HepG2 (cell line): ENCODE measurements around the gene CCDC77. TPM values are rescaled to one million over a fixed set of nuclear protein-coding genes. Genes with fewer than 3 reads are reported as not detected.

ENCODE experiments used
- EEA1 ChIP-seq: sonication (generic); formaldehyde crosslinking; IDR thresholded peaks from 2 replicates; pipeline ENCODE4 v1.5.1; 2020; ENCODE audit warnings: mild to moderate bottlenecking, missing genetic modification reagents, borderline replicate concordance
- IRF9 ChIP-seq: sonication (generic); formaldehyde crosslinking; IDR thresholded peaks from 2 replicates; pipeline ENCODE4 v1.8.0; 2022; ENCODE audit warnings: missing genetic modification reagents, mild to moderate bottlenecking, borderline replicate concordance
- MYPOP ChIP-seq: sonication (generic); formaldehyde crosslinking; IDR thresholded peaks from 2 replicates; pipeline ENCODE4 v1.8.1; 2023; ENCODE audit warnings: mild to moderate bottlenecking, moderate library complexity, missing genetic modification reagents
- REXO4 ChIP-seq: sonication (generic); formaldehyde crosslinking; IDR thresholded peaks from 2 replicates; pipeline ENCODE4 v1.8.0; 2022; ENCODE audit warnings: missing genetic modification reagents, mild to moderate bottlenecking, borderline replicate concordance
- RFXAP ChIP-seq: sonication (generic); formaldehyde crosslinking; IDR thresholded peaks from 2 replicates; pipeline ENCODE4 v1.4.0; 2020; ENCODE audit warnings: missing genetic modification reagents, borderline replicate concordance
- SOX13 ChIP-seq, 3 experiments: fragments of 450-650 bp in 1 of 3; sonication (generic) in 1 of 3; formaldehyde crosslinking in 1 of 3; IDR thresholded peaks in 2 of 3; conservative IDR thresholded peaks in 1 of 3; 2 replicates each; pipeline versions ENCODE4 v1.5.0 to v1.6.1; 2016 to 2020; ENCODE audit warnings: antibody characterized with exemption in 1 of 3, mild to moderate bottlenecking in 1 of 3, missing compliant biosample characterization in 1 of 3, missing genetic modification reagents in 1 of 3, moderate library complexity in 1 of 3
- ZIK1 ChIP-seq: sonication (generic); formaldehyde crosslinking; IDR thresholded peaks from 2 replicates; pipeline ENCODE4 v1.5.0; 2020; ENCODE audit warnings: mild to moderate bottlenecking, low read depth, missing genetic modification reagents, borderline replicate concordance
- ZMAT3 ChIP-seq: sonication (generic); formaldehyde crosslinking; conservative IDR thresholded peaks from 2 replicates; pipeline ENCODE4 v1.7.0; 2021; ENCODE audit warnings: missing genetic modification reagents
- ZNF234 ChIP-seq: sonication (generic); formaldehyde crosslinking; conservative IDR thresholded peaks from 2 replicates; pipeline ENCODE4 v1.5.1; 2020; ENCODE audit warnings: mild to moderate bottlenecking, missing genetic modification reagents
- ZNF362 ChIP-seq: sonication (generic); formaldehyde crosslinking; IDR thresholded peaks from 2 replicates; pipeline ENCODE4 v1.4.0; 2020; ENCODE audit warnings: missing genetic modification reagents, mild to moderate bottlenecking, borderline replicate concordance
- ZNF367 ChIP-seq: sonication (generic); formaldehyde crosslinking; IDR thresholded peaks from 2 replicates; pipeline ENCODE4 v1.4.0; 2020; ENCODE audit warnings: missing genetic modification reagents, borderline replicate concordance
- ZNF484 ChIP-seq: sonication (generic); formaldehyde crosslinking; IDR thresholded peaks from 2 replicates; pipeline ENCODE4 v1.5.1; 2020; ENCODE audit warnings: mild to moderate bottlenecking, low read depth, missing genetic modification reagents, borderline replicate concordance
- ZNF777 ChIP-seq: sonication (generic); formaldehyde crosslinking; IDR thresholded peaks from 2 replicates; pipeline ENCODE4 v1.4.0; 2020; ENCODE audit warnings: missing genetic modification reagents
- polyA plus RNA-seq, 8 experiments: library from polyadenylated mRNA; depleted of rRNA in 3 of 8; stranded (reverse) in 7 of 8; unstranded in 1 of 8; fragments of >200 nt; fragmentation: Illumina TruSeq in 4 of 8; extraction: Trizol in 4 of 8; gene quantifications; 2 replicates each; pipeline versions ENCODE4 v1.2.1 to v1.2.3, GENCODE V29; 2011 to 2016; ENCODE audit warnings: low read depth in 4 of 8, missing spikeins in 1 of 8, mixed read lengths in 1 of 8; ENCODE audit not compliant: insufficient read depth in 1 of 8
- total RNA-seq, 5 experiments: library from RNA; depleted of rRNA; stranded (reverse); fragments of >200 nt; fragmentation: Illumina TruSeq; extraction: Trizol; gene quantifications; 2 replicates each; pipeline ENCODE4 v1.2.3, GENCODE V29; 2016; ENCODE audit warnings: low read depth in 1 of 5
- TF ChIP-seq, protein P1 (sequence below): sonication (generic); formaldehyde crosslinking; IDR thresholded peaks from 2 replicates; pipeline ENCODE4 v1.4.0; 2020; ENCODE audit warnings: missing genetic modification reagents
- TF ChIP-seq, protein P2 (sequence below): sonication (generic); formaldehyde crosslinking; IDR thresholded peaks from 2 replicates; pipeline ENCODE4 v1.5.0; 2020; ENCODE audit warnings: mild to moderate bottlenecking, missing genetic modification reagents
- TF ChIP-seq, protein P3 (sequence below): sonication (generic); formaldehyde crosslinking; IDR thresholded peaks from 2 replicates; pipeline ENCODE4 v1.5.0; 2020; ENCODE audit warnings: mild to moderate bottlenecking, missing genetic modification reagents

The CCDC77 gene
- total and polyA plus RNA-seq, 2 of the 13 experiments (the other 11 are each of a cell fraction or from before 2014, with no cell fraction given): 6.4 to 16.4 TPM

- TF ChIP-seq, protein P1, sequence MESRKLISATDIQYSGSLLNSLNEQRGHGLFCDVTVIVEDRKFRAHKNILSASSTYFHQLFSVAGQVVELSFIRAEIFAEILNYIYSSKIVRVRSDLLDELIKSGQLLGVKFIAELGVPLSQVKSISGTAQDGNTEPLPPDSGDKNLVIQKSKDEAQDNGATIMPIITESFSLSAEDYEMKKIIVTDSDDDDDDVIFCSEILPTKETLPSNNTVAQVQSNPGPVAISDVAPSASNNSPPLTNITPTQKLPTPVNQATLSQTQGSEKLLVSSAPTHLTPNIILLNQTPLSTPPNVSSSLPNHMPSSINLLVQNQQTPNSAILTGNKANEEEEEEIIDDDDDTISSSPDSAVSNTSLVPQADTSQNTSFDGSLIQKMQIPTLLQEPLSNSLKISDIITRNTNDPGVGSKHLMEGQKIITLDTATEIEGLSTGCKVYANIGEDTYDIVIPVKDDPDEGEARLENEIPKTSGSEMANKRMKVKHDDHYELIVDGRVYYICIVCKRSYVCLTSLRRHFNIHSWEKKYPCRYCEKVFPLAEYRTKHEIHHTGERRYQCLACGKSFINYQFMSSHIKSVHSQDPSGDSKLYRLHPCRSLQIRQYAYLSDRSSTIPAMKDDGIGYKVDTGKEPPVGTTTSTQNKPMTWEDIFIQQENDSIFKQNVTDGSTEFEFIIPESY (CRISPR knock-in tag): no peak
- TF ChIP-seq ZNF362 (CRISPR knock-in tag) (no peak), EEA1 (CRISPR knock-in tag) (no peak), ZMAT3 (CRISPR knock-in tag) (0 out of 2 replicates have a peak, but pooled peaks have one; percentile 18), REXO4 (CRISPR knock-in tag) (no peak), MYPOP (CRISPR knock-in tag) (peak; percentile 93), RFXAP (peak; percentile 65; the same call in 1 of the 2 replicates), ZNF367 (CRISPR knock-in tag) (no peak), IRF9 (CRISPR knock-in tag) (no peak), ZNF484 (CRISPR knock-in tag) (no peak), ZIK1 (CRISPR knock-in tag) (no peak), SOX13 (IDR thresholded peaks at IDR 0.05) (no peak), SOX13 (CRISPR knock-in tag; conservative IDR thresholded peaks at IDR 0.05 in 1 of 2, IDR thresholded peaks at IDR 0.05 in 1 of 2) (peak in 1 of 2 experiments; percentile 27; a peak in 1 of 4 replicates), ZNF234 (CRISPR knock-in tag) (no peak), ZNF777 (no peak; the same call in 1 of the 2 replicates)
- TF ChIP-seq, protein P2, sequence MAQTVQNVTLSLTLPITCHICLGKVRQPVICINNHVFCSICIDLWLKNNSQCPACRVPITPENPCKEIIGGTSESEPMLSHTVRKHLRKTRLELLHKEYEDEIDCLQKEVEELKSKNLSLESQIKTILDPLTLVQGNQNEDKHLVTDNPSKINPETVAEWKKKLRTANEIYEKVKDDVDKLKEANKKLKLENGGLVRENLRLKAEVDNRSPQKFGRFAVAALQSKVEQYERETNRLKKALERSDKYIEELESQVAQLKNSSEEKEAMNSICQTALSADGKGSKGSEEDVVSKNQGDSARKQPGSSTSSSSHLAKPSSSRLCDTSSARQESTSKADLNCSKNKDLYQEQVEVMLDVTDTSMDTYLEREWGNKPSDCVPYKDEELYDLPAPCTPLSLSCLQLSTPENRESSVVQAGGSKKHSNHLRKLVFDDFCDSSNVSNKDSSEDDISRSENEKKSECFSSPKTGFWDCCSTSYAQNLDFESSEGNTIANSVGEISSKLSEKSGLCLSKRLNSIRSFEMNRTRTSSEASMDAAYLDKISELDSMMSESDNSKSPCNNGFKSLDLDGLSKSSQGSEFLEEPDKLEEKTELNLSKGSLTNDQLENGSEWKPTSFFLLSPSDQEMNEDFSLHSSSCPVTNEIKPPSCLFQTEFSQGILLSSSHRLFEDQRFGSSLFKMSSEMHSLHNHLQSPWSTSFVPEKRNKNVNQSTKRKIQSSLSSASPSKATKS (CRISPR knock-in tag): no peak
- TF ChIP-seq, protein P3, sequence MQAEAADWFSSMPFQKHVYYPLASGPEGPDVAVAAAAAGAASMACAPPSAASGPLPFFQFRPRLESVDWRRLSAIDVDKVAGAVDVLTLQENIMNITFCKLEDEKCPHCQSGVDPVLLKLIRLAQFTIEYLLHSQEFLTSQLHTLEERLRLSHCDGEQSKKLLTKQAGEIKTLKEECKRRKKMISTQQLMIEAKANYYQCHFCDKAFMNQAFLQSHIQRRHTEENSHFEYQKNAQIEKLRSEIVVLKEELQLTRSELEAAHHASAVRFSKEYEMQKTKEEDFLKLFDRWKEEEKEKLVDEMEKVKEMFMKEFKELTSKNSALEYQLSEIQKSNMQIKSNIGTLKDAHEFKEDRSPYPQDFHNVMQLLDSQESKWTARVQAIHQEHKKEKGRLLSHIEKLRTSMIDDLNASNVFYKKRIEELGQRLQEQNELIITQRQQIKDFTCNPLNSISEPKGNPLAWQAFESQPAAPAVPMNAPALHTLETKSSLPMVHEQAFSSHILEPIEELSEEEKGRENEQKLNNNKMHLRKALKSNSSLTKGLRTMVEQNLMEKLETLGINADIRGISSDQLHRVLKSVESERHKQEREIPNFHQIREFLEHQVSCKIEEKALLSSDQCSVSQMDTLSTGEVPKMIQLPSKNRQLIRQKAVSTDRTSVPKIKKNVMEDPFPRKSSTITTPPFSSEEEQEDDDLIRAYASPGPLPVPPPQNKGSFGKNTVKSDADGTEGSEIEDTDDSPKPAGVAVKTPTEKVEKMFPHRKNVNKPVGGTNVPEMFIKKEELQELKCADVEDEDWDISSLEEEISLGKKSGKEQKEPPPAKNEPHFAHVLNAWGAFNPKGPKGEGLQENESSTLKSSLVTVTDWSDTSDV (CRISPR knock-in tag): no peak
These were observed at the start of gene CCDC77 (continued) for GRCh38 chr12:401235-402028.
